ENCODE results near the gene SEPTIN3.
A peak's percentile ranks its signal among the peaks of the same experiment; 100 is the strongest.

Gene SEPTIN3

DNA sequence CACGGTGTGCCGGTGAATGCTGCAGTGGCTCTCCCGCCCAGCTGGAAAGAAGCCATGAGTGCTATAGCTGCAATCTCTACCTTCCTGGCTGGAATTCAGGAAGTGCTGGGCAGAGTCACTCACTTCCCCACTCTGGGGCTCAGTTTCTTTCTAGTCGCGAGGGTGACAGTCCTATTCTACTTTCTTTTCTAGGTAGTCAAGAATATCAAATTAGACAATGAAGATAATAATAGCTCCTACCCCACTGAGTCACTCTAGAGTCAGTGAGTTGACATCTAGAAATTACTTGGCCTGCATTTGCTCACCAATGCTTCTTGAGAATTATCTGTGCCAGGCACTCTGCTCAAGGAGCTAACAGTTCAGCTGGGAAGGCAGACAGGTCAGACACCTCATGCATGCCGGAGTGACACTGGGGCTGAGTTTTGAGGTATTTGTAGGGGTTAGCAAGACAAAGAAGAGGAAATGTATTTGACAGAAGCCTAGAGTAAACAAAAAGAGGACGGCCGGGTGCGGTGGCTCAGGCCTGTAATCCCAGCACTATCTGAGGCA, 25.5 kb upstream of the SEPTIN3 start:
- Histone ChIP-seq H3K79me2 (ENCODE audit: control insufficient read depth, low read length) (peaks cover 90% of the 10 kb centered on the region), H3K4me2 (ENCODE audit: low read length) (peak overlapping the region; percentile 75), H3K4me1 (ENCODE audit: control insufficient read depth, low read length) (peaks cover 77% of the 10 kb centered on the region), H3K4me3 (ENCODE audit: low read length) (peak overlapping the region; percentile 81), H3K27ac (ENCODE audit: low read depth, low read length) (peak overlapping the region; percentile 87), H3K9me3 (ENCODE audit: control insufficient read depth, insufficient read depth, low read length) (no peaks in the 10 kb centered on the region), H3F3A (ENCODE audit: control insufficient read depth, insufficient read depth) (peaks cover 58% of the 10 kb centered on the region), H4K20me1 (ENCODE audit: control insufficient read depth, insufficient read depth, low read depth, low read length) (peaks cover 11% of the 10 kb centered on the region), H3K9me2 (replicated peaks; ENCODE audit: control insufficient read depth, low read length) (no peaks in the 10 kb centered on the region), H3K36me3 (ENCODE audit: control insufficient read depth, low read length) (peaks cover 72% of the 10 kb centered on the region), H3K27me3 (ENCODE audit: control insufficient read depth, low read length) (no peaks in the 10 kb centered on the region)
- TF ChIP-seq, protein P1, sequence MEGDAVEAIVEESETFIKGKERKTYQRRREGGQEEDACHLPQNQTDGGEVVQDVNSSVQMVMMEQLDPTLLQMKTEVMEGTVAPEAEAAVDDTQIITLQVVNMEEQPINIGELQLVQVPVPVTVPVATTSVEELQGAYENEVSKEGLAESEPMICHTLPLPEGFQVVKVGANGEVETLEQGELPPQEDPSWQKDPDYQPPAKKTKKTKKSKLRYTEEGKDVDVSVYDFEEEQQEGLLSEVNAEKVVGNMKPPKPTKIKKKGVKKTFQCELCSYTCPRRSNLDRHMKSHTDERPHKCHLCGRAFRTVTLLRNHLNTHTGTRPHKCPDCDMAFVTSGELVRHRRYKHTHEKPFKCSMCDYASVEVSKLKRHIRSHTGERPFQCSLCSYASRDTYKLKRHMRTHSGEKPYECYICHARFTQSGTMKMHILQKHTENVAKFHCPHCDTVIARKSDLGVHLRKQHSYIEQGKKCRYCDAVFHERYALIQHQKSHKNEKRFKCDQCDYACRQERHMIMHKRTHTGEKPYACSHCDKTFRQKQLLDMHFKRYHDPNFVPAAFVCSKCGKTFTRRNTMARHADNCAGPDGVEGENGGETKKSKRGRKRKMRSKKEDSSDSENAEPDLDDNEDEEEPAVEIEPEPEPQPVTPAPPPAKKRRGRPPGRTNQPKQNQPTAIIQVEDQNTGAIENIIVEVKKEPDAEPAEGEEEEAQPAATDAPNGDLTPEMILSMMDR (IDR thresholded peaks at IDR 0.05; ENCODE audit: low read depth, low read length, poor library complexity, severe bottlenecking): no peak
- TF ChIP-seq EZH2phosphoT487 (IDR thresholded peaks at IDR 0.05; ENCODE audit: borderline replicate concordance, low read length): no peak

DNA sequence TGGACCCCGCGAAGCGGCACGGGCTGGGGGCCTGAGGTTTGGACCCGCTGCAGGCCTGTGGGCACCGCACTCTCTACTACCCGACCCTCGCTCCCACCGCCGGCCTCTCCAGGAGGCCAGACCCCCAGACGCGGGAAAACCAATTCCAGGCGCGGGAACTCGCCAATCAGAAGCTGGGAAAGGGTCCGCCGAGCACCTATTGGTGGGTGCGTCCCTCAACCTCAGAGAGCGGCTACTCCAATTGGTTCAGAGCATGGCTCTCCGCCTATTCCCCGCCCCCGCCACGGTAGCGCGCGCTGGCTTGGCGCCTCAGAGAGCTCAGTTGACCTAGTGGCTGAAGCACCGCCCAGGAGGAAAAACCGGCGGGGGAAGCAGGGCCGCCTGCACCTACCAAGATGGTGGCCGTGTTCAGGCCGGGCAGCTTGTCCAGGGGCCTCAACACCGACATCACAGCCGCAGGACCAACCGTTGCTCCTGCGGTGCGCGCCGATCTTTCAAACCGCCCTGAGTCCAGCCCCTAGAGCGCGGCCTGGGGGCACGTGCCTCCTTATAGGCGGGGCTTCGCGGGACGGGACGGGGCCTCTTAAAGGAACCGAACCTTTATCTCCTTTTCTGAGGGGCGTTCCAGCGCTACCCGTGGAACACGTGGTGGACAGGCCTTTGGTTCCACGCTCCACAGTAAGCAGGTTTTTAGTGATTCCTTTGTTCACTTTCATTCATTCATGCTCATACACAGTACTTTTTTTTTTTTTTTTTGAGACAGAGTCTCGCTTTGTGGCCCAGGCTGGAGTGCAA, 22.4 kb upstream of the SEPTIN3 start, which contains the start of gene CENPM:
CENPM (minus strand) TSS at position 524 of the 795 bp plus-strand sequence; CDS start at position 448, 76 bp downstream.
- Histone ChIP-seq H3K4me1 (ENCODE audit: control insufficient read depth, low read length) (peaks cover 77% of the 10 kb centered on the region), H3K36me3 (ENCODE audit: control insufficient read depth, low read length) (peaks cover 42% of the 10 kb centered on the region), H3K27ac (ENCODE audit: low read depth, low read length) (peak within 1 kb of the TSS; percentile 87)

DNA sequence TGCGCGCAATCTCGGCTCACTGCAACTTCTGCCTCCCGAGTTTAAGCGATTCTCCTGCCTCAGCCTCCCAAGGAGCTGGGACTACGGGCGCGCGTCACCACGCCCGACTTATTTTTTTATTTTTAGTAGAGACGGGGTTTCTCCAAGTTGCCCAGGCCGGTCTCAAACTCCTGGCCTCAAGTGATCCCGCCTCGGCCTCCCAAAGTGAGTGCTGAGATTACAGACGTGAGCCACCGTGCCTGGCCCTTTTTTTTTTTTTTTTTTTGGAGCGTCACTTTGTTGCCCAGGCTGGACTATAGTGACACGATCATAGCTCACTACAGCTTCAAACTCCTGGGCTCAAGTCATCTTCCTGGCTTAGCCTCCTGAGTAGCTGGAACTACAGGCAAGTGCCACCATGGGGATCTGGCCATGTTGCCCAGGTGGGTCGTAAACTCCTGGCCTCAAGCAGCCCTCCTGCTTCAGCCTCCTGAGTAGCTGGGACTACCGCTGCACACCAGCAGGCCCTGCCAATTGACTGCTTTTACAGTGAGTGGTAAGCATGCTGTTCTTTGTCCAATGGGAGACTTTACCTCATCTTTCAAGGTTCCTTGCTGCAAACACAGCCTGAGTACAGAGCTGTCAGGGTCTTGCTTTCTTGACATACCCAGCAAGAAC, 21.7 kb upstream of the SEPTIN3 start:
- H3F3A ChIP-seq (ENCODE audit: control insufficient read depth, insufficient read depth): peaks cover 38% of the 10 kb centered on the region
- peak overlapping the region; percentile 75 for H3K4me2 ChIP-seq (ENCODE audit: low read length)
- peaks cover 81% of the 10 kb centered on the region for H3K4me1 ChIP-seq (ENCODE audit: control insufficient read depth, low read length)
- no peaks in the 10 kb centered on the region for H3K27me3 ChIP-seq (ENCODE audit: control insufficient read depth, low read length)
- H3K9me3 ChIP-seq (ENCODE audit: control insufficient read depth, insufficient read depth, low read length): no peaks in the 10 kb centered on the region
- no peaks in the 10 kb centered on the region for H3K9me2 ChIP-seq (replicated peaks; ENCODE audit: control insufficient read depth, low read length)
- TF ChIP-seq, protein P1 (IDR thresholded peaks at IDR 0.05; ENCODE audit: low read depth, low read length, poor library complexity, severe bottlenecking): no peak
- TF ChIP-seq EZH2phosphoT487 (IDR thresholded peaks at IDR 0.05; ENCODE audit: borderline replicate concordance, low read length): no peak
- H4K20me1 ChIP-seq (ENCODE audit: control insufficient read depth, insufficient read depth, low read depth, low read length): peaks cover 4% of the 10 kb centered on the region; the same call in 1 of the 2 replicates
- peak overlapping the region; percentile 81 for H3K4me3 ChIP-seq (ENCODE audit: low read length)
- H3K79me2 ChIP-seq (ENCODE audit: control insufficient read depth, low read length): peaks cover 86% of the 10 kb centered on the region
- H3K36me3 ChIP-seq (ENCODE audit: control insufficient read depth, low read length): peaks cover 38% of the 10 kb centered on the region
- peak overlapping the region; percentile 87 for H3K27ac ChIP-seq (ENCODE audit: low read depth, low read length)

More for the DNA sequence above, 22.4 kb upstream of the SEPTIN3 start, which contains the start of gene CENPM:
- Histone ChIP-seq H3K79me2 (ENCODE audit: control insufficient read depth, low read length) (peaks cover 88% of the 10 kb centered on the region), H3K27me3 (ENCODE audit: control insufficient read depth, low read length) (no peaks in the 10 kb centered on the region), H3F3A (ENCODE audit: control insufficient read depth, insufficient read depth) (peaks cover 39% of the 10 kb centered on the region), H3K9me3 (ENCODE audit: control insufficient read depth, insufficient read depth, low read length) (no peaks in the 10 kb centered on the region), H3K4me2 (ENCODE audit: low read length) (peak within 1 kb of the TSS; percentile 75), H4K20me1 (ENCODE audit: control insufficient read depth, insufficient read depth, low read depth, low read length) (peaks cover 4% of the 10 kb centered on the region; the same call in 1 of the 2 replicates), H3K4me3 (ENCODE audit: low read length) (peak within 1 kb of the TSS; percentile 81), H3K9me2 (replicated peaks; ENCODE audit: control insufficient read depth, low read length) (no peaks in the 10 kb centered on the region)
- no peak for TF ChIP-seq EZH2phosphoT487 (IDR thresholded peaks at IDR 0.05; ENCODE audit: borderline replicate concordance, low read length)
- TF ChIP-seq, protein P1 (IDR thresholded peaks at IDR 0.05; ENCODE audit: low read depth, low read length, poor library complexity, severe bottlenecking): no peak
